GM23248 (cell line): Measurements from ENCODE around the gene CPLANE2.

Source experiments
- EZH2 ChIP-seq: fragments of 200-600 bp; sonication (generic); IDR thresholded peaks from 2 replicates; pipeline ENCODE4 v1.6.1; 2018; ENCODE audit warnings: antibody characterized with exemption, mild to moderate bottlenecking; ENCODE audit not compliant: insufficient read depth, poor library complexity, severe bottlenecking
- EZH2phosphoT487 ChIP-seq: fragments of 200-600 bp; sonication (generic); IDR thresholded peaks from 2 replicates; pipeline ENCODE4 v1.6.1; 2018; ENCODE audit warnings: antibody characterized with exemption, moderate library complexity, mild to moderate bottlenecking, low read depth; ENCODE audit not compliant: insufficient read depth

GRCh38 chr1:16196874-16197273 lies 40.1 kb downstream of the CPLANE2 start:
- TF ChIP-seq EZH2, result no peak
- TF ChIP-seq EZH2phosphoT487, result no peak
